SK-N-SH treated with all-trans-retinoic acid at 6 μM for 48 hours (cell line): ENCODE measurements around the gene KSR2.

Source experiments
- ATAC-seq: fragments of 200-7000 bp; cut with Tn5 transposase; 3 replicates; pipeline ENCODE4 v1.9.1; 2020; ENCODE audit warnings: mild to moderate bottlenecking, moderate library complexity
- ARNTL ChIP-seq: fragments of 450-650 bp; formaldehyde crosslinking; IDR thresholded peaks from 2 replicates; pipeline ENCODE4 v1.5.0; 2020; ENCODE audit warnings: low read depth, mild to moderate bottlenecking, moderate library complexity, borderline replicate concordance
- BACH2 ChIP-seq: fragments of 250-450 bp; sonication (Bioruptor Pico); IDR thresholded peaks from 2 replicates; pipeline ENCODE4 v1.9.0; 2021; ENCODE audit warnings: mild to moderate bottlenecking, borderline replicate concordance
- CREB5 ChIP-seq: fragments of 250-450 bp; sonication (Bioruptor Pico); IDR thresholded peaks from 2 replicates; pipeline ENCODE4 v1.5.1; 2020; ENCODE audit warnings: low read depth, mild to moderate bottlenecking, moderate library complexity
- CSDC2 ChIP-seq: fragments of 250-450 bp; sonication (Bioruptor Pico); IDR thresholded peaks from 2 replicates; pipeline ENCODE4 v1.5.0; 2020; ENCODE audit warnings: mild to moderate bottlenecking, moderate library complexity
- ESRRG ChIP-seq: fragments of 250-450 bp; sonication (Bioruptor Pico); IDR thresholded peaks from 2 replicates; pipeline ENCODE4 v1.6.1; 2021; ENCODE audit warnings: mild to moderate bottlenecking
- GLIS3 ChIP-seq: fragments of 250-450 bp; sonication (Bioruptor Pico); IDR thresholded peaks from 2 replicates; pipeline ENCODE4 v1.5.0; 2020; ENCODE audit warnings: mild to moderate bottlenecking, moderate library complexity
- ISL1 ChIP-seq: fragments of 250-450 bp; sonication (Bioruptor Pico); IDR thresholded peaks from 2 replicates; pipeline ENCODE4 v2.1.2; 2022; ENCODE audit warnings: mild to moderate bottlenecking, moderate library complexity
- OSR1 ChIP-seq: fragments of 250-450 bp; sonication (Bioruptor Pico); IDR thresholded peaks from 2 replicates; pipeline ENCODE4 v1.8.0; 2022; ENCODE audit warnings: moderate library complexity, mild to moderate bottlenecking, inconsistent platforms
- PATZ1 ChIP-seq: fragments of 250-450 bp; sonication (Bioruptor Pico); IDR thresholded peaks from 2 replicates; pipeline ENCODE4 v1.8.0; 2020; ENCODE audit warnings: mild to moderate bottlenecking, moderate library complexity, borderline replicate concordance
- RARB ChIP-seq: fragments of 250-450 bp; sonication (Bioruptor Pico); IDR thresholded peaks from 2 replicates; pipeline ENCODE4 v1.8.0; 2021; ENCODE audit warnings: mild to moderate bottlenecking, moderate library complexity
- SNAI2 ChIP-seq: fragments of 250-450 bp; sonication (Bioruptor Pico); IDR thresholded peaks from 2 replicates; pipeline ENCODE4 v1.5.0; 2020; ENCODE audit warnings: mild to moderate bottlenecking, moderate library complexity
- TCF4 ChIP-seq: fragments of 250-450 bp; sonication (Bioruptor Pico); IDR thresholded peaks from 2 replicates; pipeline ENCODE4 v1.8.0; 2021; ENCODE audit warnings: mild to moderate bottlenecking, moderate library complexity, borderline replicate concordance
- ZC3H10 ChIP-seq: fragments of 250-450 bp; sonication (Bioruptor Pico); IDR thresholded peaks from 2 replicates; pipeline ENCODE4 v1.5.1; 2021; ENCODE audit warnings: mild to moderate bottlenecking, moderate library complexity
- ZNF565 ChIP-seq: fragments of 450-650 bp; formaldehyde crosslinking; conservative IDR thresholded peaks from 2 replicates; pipeline ENCODE4 v1.5.0; 2020; ENCODE audit warnings: low read depth, mild to moderate bottlenecking, moderate library complexity
- ZNF8 ChIP-seq: fragments of 450-650 bp; formaldehyde crosslinking; IDR thresholded peaks from 2 replicates; pipeline ENCODE4 v1.5.0; 2020; ENCODE audit warnings: mild to moderate bottlenecking, moderate library complexity
- TF ChIP-seq, protein P1 (sequence below): fragments of 250-450 bp; sonication (Bioruptor Pico); IDR thresholded peaks from 2 replicates; pipeline ENCODE4 v1.5.1; 2021; ENCODE audit warnings: mild to moderate bottlenecking, moderate library complexity
- TF ChIP-seq, protein P2 (sequence below): fragments of 250-450 bp; sonication (Bioruptor Pico); IDR thresholded peaks from 2 replicates; pipeline ENCODE4 v1.8.0; 2021; ENCODE audit warnings: low read depth, mild to moderate bottlenecking, moderate library complexity, borderline replicate concordance
- TF ChIP-seq, protein P3 (sequence below): fragments of 250-450 bp; sonication (Bioruptor Pico); IDR thresholded peaks from 2 replicates; pipeline ENCODE4 v1.5.0; 2020; ENCODE audit warnings: mild to moderate bottlenecking, moderate library complexity

The KSR2 gene

GRCh38 chr12:117809509-117809908 is 159.3 kb downstream of the KSR2 start:
- ATAC-seq: no peak

DNA sequence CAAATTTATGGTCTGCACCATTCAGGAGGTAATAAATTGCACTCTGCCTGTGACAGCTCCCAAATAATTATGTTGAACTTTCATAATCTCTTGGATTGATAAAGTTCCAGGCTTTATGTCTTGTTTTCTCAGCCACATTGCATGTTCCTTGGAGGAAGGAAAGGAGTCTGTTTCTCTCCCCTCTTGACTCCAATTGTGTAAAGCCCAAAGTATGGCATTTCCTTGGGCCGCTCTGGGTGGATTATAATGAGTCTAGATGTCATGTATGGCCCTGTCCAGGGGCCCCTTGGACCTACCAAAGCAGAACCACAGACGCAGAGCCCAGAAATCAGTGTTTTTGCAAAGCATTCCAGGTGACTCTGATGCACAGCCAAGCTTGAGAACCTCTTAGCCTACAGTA is 160.8 kb downstream of the KSR2 start:
- ATAC-seq: no peak
- TF ChIP-seq, protein P1, sequence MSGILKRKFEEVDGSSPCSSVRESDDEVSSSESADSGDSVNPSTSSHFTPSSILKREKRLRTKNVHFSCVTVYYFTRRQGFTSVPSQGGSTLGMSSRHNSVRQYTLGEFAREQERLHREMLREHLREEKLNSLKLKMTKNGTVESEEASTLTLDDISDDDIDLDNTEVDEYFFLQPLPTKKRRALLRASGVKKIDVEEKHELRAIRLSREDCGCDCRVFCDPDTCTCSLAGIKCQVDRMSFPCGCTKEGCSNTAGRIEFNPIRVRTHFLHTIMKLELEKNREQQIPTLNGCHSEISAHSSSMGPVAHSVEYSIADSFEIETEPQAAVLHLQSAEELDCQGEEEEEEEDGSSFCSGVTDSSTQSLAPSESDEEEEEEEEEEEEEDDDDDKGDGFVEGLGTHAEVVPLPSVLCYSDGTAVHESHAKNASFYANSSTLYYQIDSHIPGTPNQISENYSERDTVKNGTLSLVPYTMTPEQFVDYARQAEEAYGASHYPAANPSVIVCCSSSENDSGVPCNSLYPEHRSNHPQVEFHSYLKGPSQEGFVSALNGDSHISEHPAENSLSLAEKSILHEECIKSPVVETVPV (CRISPR knock-in tag): no peak
- TF ChIP-seq SNAI2: no peak
- TF ChIP-seq ZC3H10 (CRISPR knock-in tag): no peak
- TF ChIP-seq, protein P2, sequence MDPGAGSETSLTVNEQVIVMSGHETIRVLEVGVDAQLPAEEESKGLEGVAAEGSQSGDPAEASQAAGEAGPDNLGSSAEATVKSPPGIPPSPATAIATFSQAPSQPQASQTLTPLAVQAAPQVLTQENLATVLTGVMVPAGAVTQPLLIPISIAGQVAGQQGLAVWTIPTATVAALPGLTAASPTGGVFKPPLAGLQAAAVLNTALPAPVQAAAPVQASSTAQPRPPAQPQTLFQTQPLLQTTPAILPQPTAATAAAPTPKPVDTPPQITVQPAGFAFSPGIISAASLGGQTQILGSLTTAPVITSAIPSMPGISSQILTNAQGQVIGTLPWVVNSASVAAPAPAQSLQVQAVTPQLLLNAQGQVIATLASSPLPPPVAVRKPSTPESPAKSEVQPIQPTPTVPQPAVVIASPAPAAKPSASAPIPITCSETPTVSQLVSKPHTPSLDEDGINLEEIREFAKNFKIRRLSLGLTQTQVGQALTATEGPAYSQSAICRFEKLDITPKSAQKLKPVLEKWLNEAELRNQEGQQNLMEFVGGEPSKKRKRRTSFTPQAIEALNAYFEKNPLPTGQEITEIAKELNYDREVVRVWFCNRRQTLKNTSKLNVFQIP: no peak
- no peak for TF ChIP-seq CREB5 (CRISPR knock-in tag)
- TF ChIP-seq ZNF565 (CRISPR knock-in tag): no peak
- TF ChIP-seq ZNF8 (CRISPR knock-in tag): no peak
- no peak for TF ChIP-seq RARB
- TF ChIP-seq, protein P3, sequence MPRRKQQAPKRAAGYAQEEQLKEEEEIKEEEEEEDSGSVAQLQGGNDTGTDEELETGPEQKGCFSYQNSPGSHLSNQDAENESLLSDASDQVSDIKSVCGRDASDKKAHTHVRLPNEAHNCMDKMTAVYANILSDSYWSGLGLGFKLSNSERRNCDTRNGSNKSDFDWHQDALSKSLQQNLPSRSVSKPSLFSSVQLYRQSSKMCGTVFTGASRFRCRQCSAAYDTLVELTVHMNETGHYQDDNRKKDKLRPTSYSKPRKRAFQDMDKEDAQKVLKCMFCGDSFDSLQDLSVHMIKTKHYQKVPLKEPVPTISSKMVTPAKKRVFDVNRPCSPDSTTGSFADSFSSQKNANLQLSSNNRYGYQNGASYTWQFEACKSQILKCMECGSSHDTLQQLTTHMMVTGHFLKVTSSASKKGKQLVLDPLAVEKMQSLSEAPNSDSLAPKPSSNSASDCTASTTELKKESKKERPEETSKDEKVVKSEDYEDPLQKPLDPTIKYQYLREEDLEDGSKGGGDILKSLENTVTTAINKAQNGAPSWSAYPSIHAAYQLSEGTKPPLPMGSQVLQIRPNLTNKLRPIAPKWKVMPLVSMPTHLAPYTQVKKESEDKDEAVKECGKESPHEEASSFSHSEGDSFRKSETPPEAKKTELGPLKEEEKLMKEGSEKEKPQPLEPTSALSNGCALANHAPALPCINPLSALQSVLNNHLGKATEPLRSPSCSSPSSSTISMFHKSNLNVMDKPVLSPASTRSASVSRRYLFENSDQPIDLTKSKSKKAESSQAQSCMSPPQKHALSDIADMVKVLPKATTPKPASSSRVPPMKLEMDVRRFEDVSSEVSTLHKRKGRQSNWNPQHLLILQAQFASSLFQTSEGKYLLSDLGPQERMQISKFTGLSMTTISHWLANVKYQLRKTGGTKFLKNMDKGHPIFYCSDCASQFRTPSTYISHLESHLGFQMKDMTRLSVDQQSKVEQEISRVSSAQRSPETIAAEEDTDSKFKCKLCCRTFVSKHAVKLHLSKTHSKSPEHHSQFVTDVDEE (CRISPR knock-in tag): no peak
- no peak for TF ChIP-seq ISL1 (CRISPR knock-in tag)

More at GRCh38 chr12:117809509-117809908, 159.3 kb downstream of the KSR2 start:
- TF ChIP-seq, protein P3 (CRISPR knock-in tag): no peak
- TF ChIP-seq BACH2 (no peak), OSR1 (no peak), PATZ1 (CRISPR knock-in tag) (no peak), ESRRG (CRISPR knock-in tag) (no peak), GLIS3 (no peak), CSDC2 (CRISPR knock-in tag) (no peak), ARNTL (CRISPR knock-in tag) (no peak)

GRCh38 chr12:117807355-117807754 is 161.4 kb downstream of the KSR2 start:
- TF ChIP-seq ZNF8 (CRISPR knock-in tag) (no peak), OSR1 (no peak), BACH2 (no peak), ZNF565 (CRISPR knock-in tag) (no peak), TCF4 (CRISPR knock-in tag) (no peak)
- TF ChIP-seq, protein P1 (CRISPR knock-in tag): no peak
- TF ChIP-seq, protein P3 (CRISPR knock-in tag): no peak
- TF ChIP-seq, all 23 proteins: peak for 0
- no peak for ATAC-seq
